Measurements from ENCODE around the gene YPEL2. TPM values are rescaled to one million over a fixed set of nuclear protein-coding genes. Genes with fewer than 3 reads are reported as not detected.

YPEL2 gene
- total and polyA plus RNA-seq, 2 of the 13 experiments (the other 11 are each of a cell fraction or from before 2014, with no cell fraction given), result 8.5 to 21.1 TPM

DNA sequence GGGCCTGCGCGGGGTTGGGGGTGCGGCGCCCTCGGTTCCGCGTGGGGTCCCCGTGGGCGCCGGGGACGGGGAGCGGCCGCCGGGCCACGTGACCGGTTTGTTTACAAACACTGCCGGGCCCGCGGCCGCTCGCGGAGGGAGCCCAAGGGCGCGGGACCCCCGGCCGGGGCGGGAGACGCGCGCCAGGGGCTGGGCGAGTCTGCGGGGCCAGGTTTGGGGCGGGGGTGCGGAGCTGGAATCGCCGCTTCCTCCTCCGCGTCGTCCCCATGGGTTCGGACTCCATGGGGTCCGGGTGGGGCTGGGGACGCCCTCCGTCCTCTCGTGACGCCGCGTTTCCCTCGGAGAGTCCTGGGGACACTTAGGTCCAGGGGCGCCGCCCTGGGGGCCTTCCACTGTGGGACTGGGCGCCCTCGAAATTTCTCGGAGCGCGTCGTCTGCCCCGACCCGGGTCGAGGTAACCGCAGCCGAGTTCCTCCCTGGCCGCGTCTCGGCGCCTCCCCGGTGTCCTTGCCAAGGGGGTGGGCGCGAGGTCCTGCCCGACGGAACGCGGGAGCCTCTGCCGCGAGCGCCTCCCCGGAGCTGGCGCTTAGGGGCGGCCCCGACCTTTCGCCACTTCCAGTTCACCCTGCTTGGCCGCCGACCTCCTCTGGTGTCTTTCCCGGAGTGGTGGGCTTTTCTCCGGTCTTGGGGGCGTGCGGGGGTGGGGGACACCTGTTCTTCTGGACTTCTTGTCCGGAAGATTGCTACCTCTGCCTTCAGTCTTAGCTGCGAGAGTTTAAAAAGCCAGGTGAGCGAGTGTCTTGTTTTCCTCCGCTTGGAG is 684 bp downstream of the YPEL2 start (continued):
- TF ChIP-seq HOXA7 (CRISPR knock-in tag; IDR thresholded peaks at IDR 0.05) (no peak), MED1 (CRISPR knock-in tag; IDR thresholded peaks at IDR 0.05) (peak; percentile 24; the same call in 1 of the 2 replicates), ZNF468 (CRISPR knock-in tag; IDR thresholded peaks at IDR 0.05) (no peak), ZNF451 (CRISPR knock-in tag; IDR thresholded peaks at IDR 0.05) (no peak; the same call in 1 of the 2 replicates), ZBTB42 (CRISPR knock-in tag; IDR thresholded peaks at IDR 0.05) (no peak), MAFK (conservative IDR thresholded peaks at IDR 0.05 in 1 of 2, IDR thresholded peaks at IDR 0.05 in 1 of 2; ENCODE audit: low read length in 2 of 2) (no peak), TSC22D2 (CRISPR knock-in tag; IDR thresholded peaks at IDR 0.05; ENCODE audit: borderline replicate concordance) (no peak), ZNF432 (CRISPR knock-in tag; IDR thresholded peaks at IDR 0.05; ENCODE audit: borderline replicate concordance) (no peak), ZNF383 (CRISPR knock-in tag; IDR thresholded peaks at IDR 0.05; ENCODE audit: borderline replicate concordance) (no peak), ZFY (CRISPR knock-in tag; IDR thresholded peaks at IDR 0.05) (no peak), ISX (CRISPR knock-in tag; conservative IDR thresholded peaks at IDR 0.05) (no peak; the same call in 1 of the 2 replicates), ZMYM4 (CRISPR knock-in tag; IDR thresholded peaks at IDR 0.05) (peak; percentile 53; the same call in 1 of the 2 replicates), CREB1 (IDR thresholded peaks at IDR 0.05) (no peak), CREB1 (CRISPR knock-in tag; IDR thresholded peaks at IDR 0.05) (no peak), NPAS2 (CRISPR knock-in tag; IDR thresholded peaks at IDR 0.05; ENCODE audit: borderline replicate concordance) (no peak), AGO2 (optimal IDR thresholded peaks at IDR 0.05; ENCODE audit: low read depth, low read length) (peak; percentile 55)
- TF ChIP-seq, protein P1, sequence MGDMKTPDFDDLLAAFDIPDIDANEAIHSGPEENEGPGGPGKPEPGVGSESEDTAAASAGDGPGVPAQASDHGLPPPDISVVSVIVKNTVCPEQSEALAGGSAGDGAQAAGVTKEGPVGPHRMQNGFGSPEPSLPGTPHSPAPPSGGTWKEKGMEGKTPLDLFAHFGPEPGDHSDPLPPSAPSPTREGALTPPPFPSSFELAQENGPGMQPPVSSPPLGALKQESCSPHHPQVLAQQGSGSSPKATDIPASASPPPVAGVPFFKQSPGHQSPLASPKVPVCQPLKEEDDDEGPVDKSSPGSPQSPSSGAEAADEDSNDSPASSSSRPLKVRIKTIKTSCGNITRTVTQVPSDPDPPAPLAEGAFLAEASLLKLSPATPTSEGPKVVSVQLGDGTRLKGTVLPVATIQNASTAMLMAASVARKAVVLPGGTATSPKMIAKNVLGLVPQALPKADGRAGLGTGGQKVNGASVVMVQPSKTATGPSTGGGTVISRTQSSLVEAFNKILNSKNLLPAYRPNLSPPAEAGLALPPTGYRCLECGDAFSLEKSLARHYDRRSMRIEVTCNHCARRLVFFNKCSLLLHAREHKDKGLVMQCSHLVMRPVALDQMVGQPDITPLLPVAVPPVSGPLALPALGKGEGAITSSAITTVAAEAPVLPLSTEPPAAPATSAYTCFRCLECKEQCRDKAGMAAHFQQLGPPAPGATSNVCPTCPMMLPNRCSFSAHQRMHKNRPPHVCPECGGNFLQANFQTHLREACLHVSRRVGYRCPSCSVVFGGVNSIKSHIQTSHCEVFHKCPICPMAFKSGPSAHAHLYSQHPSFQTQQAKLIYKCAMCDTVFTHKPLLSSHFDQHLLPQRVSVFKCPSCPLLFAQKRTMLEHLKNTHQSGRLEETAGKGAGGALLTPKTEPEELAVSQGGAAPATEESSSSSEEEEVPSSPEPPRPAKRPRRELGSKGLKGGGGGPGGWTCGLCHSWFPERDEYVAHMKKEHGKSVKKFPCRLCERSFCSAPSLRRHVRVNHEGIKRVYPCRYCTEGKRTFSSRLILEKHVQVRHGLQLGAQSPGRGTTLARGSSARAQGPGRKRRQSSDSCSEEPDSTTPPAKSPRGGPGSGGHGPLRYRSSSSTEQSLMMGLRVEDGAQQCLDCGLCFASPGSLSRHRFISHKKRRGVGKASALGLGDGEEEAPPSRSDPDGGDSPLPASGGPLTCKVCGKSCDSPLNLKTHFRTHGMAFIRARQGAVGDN (CRISPR knock-in tag; IDR thresholded peaks at IDR 0.05), result peak; percentile 65
- TF ChIP-seq, protein P2, sequence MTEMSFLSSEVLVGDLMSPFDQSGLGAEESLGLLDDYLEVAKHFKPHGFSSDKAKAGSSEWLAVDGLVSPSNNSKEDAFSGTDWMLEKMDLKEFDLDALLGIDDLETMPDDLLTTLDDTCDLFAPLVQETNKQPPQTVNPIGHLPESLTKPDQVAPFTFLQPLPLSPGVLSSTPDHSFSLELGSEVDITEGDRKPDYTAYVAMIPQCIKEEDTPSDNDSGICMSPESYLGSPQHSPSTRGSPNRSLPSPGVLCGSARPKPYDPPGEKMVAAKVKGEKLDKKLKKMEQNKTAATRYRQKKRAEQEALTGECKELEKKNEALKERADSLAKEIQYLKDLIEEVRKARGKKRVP (CRISPR knock-in tag; IDR thresholded peaks at IDR 0.05), result no peak
- TF ChIP-seq, protein P3, sequence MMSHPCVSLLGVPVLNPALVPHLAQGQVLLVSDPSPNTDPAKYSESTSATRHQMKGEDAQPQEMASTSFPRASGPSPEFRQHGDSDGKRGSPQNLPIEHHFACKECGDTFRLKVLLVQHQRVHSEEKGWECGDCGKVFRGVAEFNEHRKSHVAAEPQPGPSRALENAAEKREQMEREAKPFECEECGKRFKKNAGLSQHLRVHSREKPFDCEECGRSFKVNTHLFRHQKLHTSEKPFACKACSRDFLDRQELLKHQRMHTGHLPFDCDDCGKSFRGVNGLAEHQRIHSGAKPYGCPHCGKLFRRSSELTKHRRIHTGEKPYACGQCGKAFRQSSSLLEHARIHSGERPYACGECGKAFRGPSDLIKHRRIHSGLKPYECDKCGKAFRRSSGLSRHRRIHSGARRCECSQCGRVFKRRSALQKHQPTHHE (CRISPR knock-in tag; IDR thresholded peaks at IDR 0.05; ENCODE audit: borderline replicate concordance), result no peak
- TF ChIP-seq, protein P4, sequence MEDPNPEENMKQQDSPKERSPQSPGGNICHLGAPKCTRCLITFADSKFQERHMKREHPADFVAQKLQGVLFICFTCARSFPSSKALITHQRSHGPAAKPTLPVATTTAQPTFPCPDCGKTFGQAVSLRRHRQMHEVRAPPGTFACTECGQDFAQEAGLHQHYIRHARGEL (CRISPR knock-in tag; IDR thresholded peaks at IDR 0.05), result 0 out of 2 replicates have a peak, but pooled peaks have one; percentile 28
- TF ChIP-seq, protein P5, sequence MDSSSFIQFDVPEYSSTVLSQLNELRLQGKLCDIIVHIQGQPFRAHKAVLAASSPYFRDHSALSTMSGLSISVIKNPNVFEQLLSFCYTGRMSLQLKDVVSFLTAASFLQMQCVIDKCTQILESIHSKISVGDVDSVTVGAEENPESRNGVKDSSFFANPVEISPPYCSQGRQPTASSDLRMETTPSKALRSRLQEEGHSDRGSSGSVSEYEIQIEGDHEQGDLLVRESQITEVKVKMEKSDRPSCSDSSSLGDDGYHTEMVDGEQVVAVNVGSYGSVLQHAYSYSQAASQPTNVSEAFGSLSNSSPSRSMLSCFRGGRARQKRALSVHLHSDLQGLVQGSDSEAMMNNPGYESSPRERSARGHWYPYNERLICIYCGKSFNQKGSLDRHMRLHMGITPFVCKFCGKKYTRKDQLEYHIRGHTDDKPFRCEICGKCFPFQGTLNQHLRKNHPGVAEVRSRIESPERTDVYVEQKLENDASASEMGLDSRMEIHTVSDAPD (CRISPR knock-in tag; IDR thresholded peaks at IDR 0.05), result no peak
